ENCODE measurements around the gene RIC8A. TPM values are rescaled to one million over a fixed set of nuclear protein-coding genes. Genes with fewer than 3 reads are reported as not detected.
"Not testable (repeated sequence)": the region's sequence is repeated elsewhere in the genome, so short reads cannot be mapped to it uniquely, and the experiment has no call there.

The RIC8A gene
- polyA plus RNA-seq, 6 donors from 2014 or later, result 66.8 to 83.6 (median 72.6) TPM

GRCh38 chr11:216081-216974 is 8.8 kb downstream of the RIC8A start:
- H3K4me1 Mint-ChIP-seq, result peaks cover 3 to 7% (median 6%) of the 10 kb centered on the region in 3 donors
- DNase-seq, result no peak

GRCh38 chr11:217704-218103 is 10.2 kb downstream of the RIC8A start:
- no peaks in the 10 kb centered on the region for H3K9me3 Mint-ChIP-seq
- no peaks in the 10 kb centered on the region for H3K27me3 Mint-ChIP-seq
- DNase-seq, result no peak
- peaks cover 0 to 6% (median 4%) of the 10 kb centered on the region in 3 donors for H3K4me1 Mint-ChIP-seq
- H3K27ac Mint-ChIP-seq, result peak overlapping the region in 1 of 6 donors; percentile 25
- no peak overlapping the region for H3K4me3 Mint-ChIP-seq
- ATAC-seq (ENCODE audit: low read depth in 2 of 2), result no peak
- H3K36me3 Mint-ChIP-seq, result peaks cover 7 to 13% of the 10 kb centered on the region in 2 donors

More at GRCh38 chr11:216081-216974, 8.8 kb downstream of the RIC8A start:
- peaks cover 4 to 8% of the 10 kb centered on the region in 2 donors for H3K36me3 Mint-ChIP-seq
- H3K27me3 Mint-ChIP-seq, result no peaks in the 10 kb centered on the region
- no peak for ATAC-seq (ENCODE audit: low read depth in 2 of 2)
- peak overlapping the region in 1 of 8 donors; percentile 35 for H3K4me3 Mint-ChIP-seq
- H3K9me3 Mint-ChIP-seq, result no peaks in the 10 kb centered on the region
- peak overlapping the region in 2 of 6 donors; percentile 24 to 79 for H3K27ac Mint-ChIP-seq

GRCh38 chr11:218815-219593 is 11.5 kb downstream of the RIC8A start:
- ATAC-seq (ENCODE audit: low read depth in 2 of 2) (no peak), DNase-seq (no peak)
- peaks cover 11 to 14% of the 10 kb centered on the region in 2 donors for H3K36me3 Mint-ChIP-seq
- H3K9me3 Mint-ChIP-seq, result no peaks in the 10 kb centered on the region
- no peak overlapping the region for H3K4me3 Mint-ChIP-seq
- H3K27ac Mint-ChIP-seq, result no peak overlapping the region
- H3K27me3 Mint-ChIP-seq, result no peaks in the 10 kb centered on the region
- peaks cover 0 to 3% (median 0%) of the 10 kb centered on the region in 3 donors for H3K4me1 Mint-ChIP-seq

GRCh38 chr11:220641-221215 is 13.2 kb downstream of the RIC8A start:
- Mint-ChIP-seq H3K27ac (peak overlapping the region in 1 of 6 donors; percentile 39), H3K36me3 (peaks cover 11 to 14% of the 10 kb centered on the region in 2 donors)
- not testable (repeated sequence) for H3K4me3 Mint-ChIP-seq; H3K27me3 Mint-ChIP-seq; H3K9me3 Mint-ChIP-seq; DNase-seq; ATAC-seq (ENCODE audit: low read depth in 2 of 2); H3K4me1 Mint-ChIP-seq

GRCh38 chr11:221539-221938 is 14.0 kb downstream of the RIC8A start:
- H3K4me1 Mint-ChIP-seq, result peaks cover 3 to 11% (median 5%) of the 10 kb centered on the region in 3 donors
- H3K9me3 Mint-ChIP-seq, result no peaks in the 10 kb centered on the region
- ATAC-seq (ENCODE audit: low read depth in 2 of 2) (no peak), DNase-seq (no peak)
- H3K27ac Mint-ChIP-seq, result no peak overlapping the region
- no peak overlapping the region for H3K4me3 Mint-ChIP-seq
- peaks cover 11 to 14% of the 10 kb centered on the region in 2 donors for H3K36me3 Mint-ChIP-seq
- H3K27me3 Mint-ChIP-seq, result no peaks in the 10 kb centered on the region

- DNase-seq (no peak), ATAC-seq (ENCODE audit: low read depth in 2 of 2) (no peak)
- Mint-ChIP-seq H3K4me3 (no peak overlapping the region), H3K4me1 (peaks cover 3 to 11% (median 5%) of the 10 kb centered on the region in 3 donors), H3K9me3 (no peaks in the 10 kb centered on the region), H3K27ac (peak overlapping the region in 2 of 6 donors; percentile 43 to 61), H3K27me3 (no peaks in the 10 kb centered on the region), H3K36me3 (peaks cover 11 to 14% of the 10 kb centered on the region in 2 donors)
Measured at GRCh38 chr11:221998-222789, 14.7 kb downstream of the RIC8A start.

GRCh38 chr11:223026-223789 is 15.7 kb downstream of the RIC8A start:
- Mint-ChIP-seq H3K36me3 (peaks cover 11 to 14% of the 10 kb centered on the region in 2 donors), H3K4me3 (no peak overlapping the region), H3K27me3 (no peaks in the 10 kb centered on the region), H3K27ac (peak overlapping the region in 1 of 6 donors; percentile 61), H3K9me3 (no peaks in the 10 kb centered on the region), H3K4me1 (peaks cover 5 to 11% (median 7%) of the 10 kb centered on the region in 3 donors)
- no peak for DNase-seq
- no peak for ATAC-seq (ENCODE audit: low read depth in 2 of 2)

- ATAC-seq (ENCODE audit: low read depth in 2 of 2) (no peak), DNase-seq (no peak)
- Mint-ChIP-seq H3K4me1 (peaks cover 5 to 11% (median 9%) of the 10 kb centered on the region in 3 donors), H3K27ac (no peak overlapping the region), H3K4me3 (no peak overlapping the region), H3K9me3 (no peaks in the 10 kb centered on the region), H3K27me3 (no peaks in the 10 kb centered on the region), H3K36me3 (peaks cover 11 to 14% of the 10 kb centered on the region in 2 donors)
Measured at GRCh38 chr11:223884-224283, 16.4 kb downstream of the RIC8A start.

- H3K27me3 Mint-ChIP-seq, result no peaks in the 10 kb centered on the region
- ATAC-seq (ENCODE audit: low read depth in 2 of 2) (no peak), DNase-seq (no peak)
- peaks cover 7 to 14% of the 10 kb centered on the region in 2 donors for H3K36me3 Mint-ChIP-seq
- H3K4me1 Mint-ChIP-seq, result peaks cover 5 to 11% (median 9%) of the 10 kb centered on the region in 3 donors
- H3K27ac Mint-ChIP-seq, result peak overlapping the region in 1 of 6 donors; percentile 33
- no peaks in the 10 kb centered on the region for H3K9me3 Mint-ChIP-seq
- H3K4me3 Mint-ChIP-seq, result no peak overlapping the region
Measured at GRCh38 chr11:224424-224823, 16.9 kb downstream of the RIC8A start.

GRCh38 chr11:225734-226453 is 18.4 kb downstream of the RIC8A start:
- H3K27ac Mint-ChIP-seq, result peak overlapping the region in 2 of 6 donors; percentile 54 to 73
- DNase-seq, result no peak
- H3K27me3 Mint-ChIP-seq, result no peaks in the 10 kb centered on the region
- no peaks in the 10 kb centered on the region for H3K9me3 Mint-ChIP-seq
- ATAC-seq (ENCODE audit: low read depth in 2 of 2), result peak in 1 of 2 donors; percentile 28
- H3K36me3 Mint-ChIP-seq, result peaks cover 7 to 14% of the 10 kb centered on the region in 2 donors
- peaks cover 5 to 11% (median 9%) of the 10 kb centered on the region in 3 donors for H3K4me1 Mint-ChIP-seq
- H3K4me3 Mint-ChIP-seq, result no peak overlapping the region

GRCh38 chr11:227824-228379 is 20.4 kb downstream of the RIC8A start:
- Mint-ChIP-seq H3K27ac (peak overlapping the region in 2 of 6 donors; percentile 44 to 49), H3K27me3 (no peaks in the 10 kb centered on the region), H3K4me3 (peak overlapping the region in 1 of 8 donors; percentile 72), H3K4me1 (peaks cover 5 to 13% (median 9%) of the 10 kb centered on the region in 3 donors), H3K36me3 (peaks cover 2 to 7% of the 10 kb centered on the region in 2 donors), H3K9me3 (no peaks in the 10 kb centered on the region)
- ATAC-seq (ENCODE audit: low read depth in 2 of 2) (no peak), DNase-seq (no peak)

Measured in naive B cell (primary cell).